Measurements from ENCODE around the gene RNF113B.

Gene RNF113B

DNA sequence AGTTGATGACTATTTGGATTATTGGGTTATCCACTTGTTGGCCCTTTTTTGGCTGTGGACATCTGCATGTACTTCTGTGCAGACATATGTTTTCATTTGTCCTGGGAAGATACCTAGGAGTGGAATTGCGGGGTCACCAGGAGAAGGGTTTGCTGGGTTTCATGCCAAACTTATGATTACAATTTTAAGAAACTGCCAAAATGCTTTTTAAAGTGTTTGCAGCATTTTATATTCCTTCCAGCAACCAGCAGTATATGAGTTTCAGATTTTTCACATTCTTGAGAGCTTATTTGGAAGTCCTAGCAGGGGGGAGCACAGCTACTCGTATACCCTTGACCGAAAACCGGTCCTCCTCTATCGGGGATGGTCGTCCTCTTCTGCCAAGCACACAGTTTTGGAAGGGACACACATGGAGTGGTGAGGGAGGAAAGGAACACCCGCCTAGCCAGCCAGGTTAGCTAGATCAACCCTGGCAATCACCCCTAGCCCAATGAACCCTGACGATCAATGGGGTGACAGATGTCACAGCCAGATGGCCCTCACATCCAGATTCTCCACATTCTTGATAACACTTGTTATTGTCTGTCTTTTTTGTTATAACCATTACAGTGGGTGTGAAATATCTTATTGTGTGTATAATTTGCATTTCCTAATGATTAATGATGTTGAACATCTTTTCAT, 26.7 kb upstream of the RNF113B start:
- Histone ChIP-seq H3K36me3 (ENCODE audit: insufficient read depth, low read depth, low read length) (peaks cover 8% of the 10 kb centered on the region; the same call in 1 of the 2 replicates), H3K27me3 (ENCODE audit: insufficient read depth, low read length) (no peaks in the 10 kb centered on the region), H3K4me1 (ENCODE audit: insufficient read depth, low read length) (peaks cover 40% of the 10 kb centered on the region), H3K27ac (ENCODE audit: low read length) (no peak overlapping the region), H3K4me3 (ENCODE audit: low read length) (no peak overlapping the region), H3K9ac (ENCODE audit: low read depth, low read length) (no peak overlapping the region), H3K9me3 (ENCODE audit: insufficient read depth, low read depth, low read length) (no peaks in the 10 kb centered on the region)

DNA sequence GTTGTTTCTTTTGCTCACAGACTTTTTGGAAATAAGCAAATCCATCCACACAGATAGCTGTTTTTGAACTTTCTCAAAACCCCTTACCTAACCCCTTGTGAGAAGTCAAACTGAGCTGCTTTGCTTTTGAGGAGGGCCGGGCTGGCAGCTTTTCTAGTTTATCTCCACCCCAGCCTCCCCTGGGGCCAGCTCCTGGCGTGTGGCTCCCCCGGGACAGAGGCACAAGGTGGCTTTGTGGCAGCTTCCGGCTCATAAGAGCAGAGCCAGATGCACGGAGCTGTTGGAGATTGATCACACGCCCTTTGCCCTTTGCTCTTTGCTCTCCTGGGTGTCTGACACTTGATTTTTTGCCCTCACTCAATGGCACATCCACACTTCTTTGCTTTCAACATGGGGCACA, 24.9 kb upstream of the RNF113B start:
- Histone ChIP-seq H3K4me3 (ENCODE audit: low read length) (0 out of 2 replicates have a peak overlapping the region, but pooled peaks have one; percentile 65), H3K27me3 (ENCODE audit: insufficient read depth, low read length) (no peaks in the 10 kb centered on the region), H3K4me1 (ENCODE audit: insufficient read depth, low read length) (peaks cover 36% of the 10 kb centered on the region), H3K9me3 (ENCODE audit: insufficient read depth, low read depth, low read length) (no peaks in the 10 kb centered on the region), H3K9ac (ENCODE audit: low read depth, low read length) (no peak overlapping the region), H3K36me3 (ENCODE audit: insufficient read depth, low read depth, low read length) (peaks cover 8% of the 10 kb centered on the region; the same call in 1 of the 2 replicates), H3K27ac (ENCODE audit: low read length) (no peak overlapping the region)

DNA sequence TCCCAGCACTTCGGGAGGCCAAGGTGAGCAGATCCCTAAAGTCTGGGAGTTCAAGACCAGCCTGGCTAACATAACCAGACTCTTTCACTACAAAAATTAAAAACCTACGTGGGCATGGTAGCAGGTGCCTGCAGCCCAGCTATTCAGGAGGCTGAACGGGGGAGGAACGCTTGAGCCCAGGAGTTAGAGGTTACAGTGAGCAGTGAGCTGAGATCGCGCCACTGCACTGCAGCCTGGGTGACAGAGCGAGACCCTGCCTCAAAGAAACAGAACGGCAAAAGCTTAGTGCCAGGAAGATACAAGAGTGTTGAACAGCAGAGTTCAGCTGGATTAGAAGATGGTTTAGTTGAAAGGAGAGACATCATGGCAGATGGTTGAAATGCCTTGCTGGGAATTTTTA, 24.1 kb upstream of the RNF113B start:
- peak overlapping the region; percentile 75 for H3K27ac ChIP-seq (ENCODE audit: low read length)

DNA sequence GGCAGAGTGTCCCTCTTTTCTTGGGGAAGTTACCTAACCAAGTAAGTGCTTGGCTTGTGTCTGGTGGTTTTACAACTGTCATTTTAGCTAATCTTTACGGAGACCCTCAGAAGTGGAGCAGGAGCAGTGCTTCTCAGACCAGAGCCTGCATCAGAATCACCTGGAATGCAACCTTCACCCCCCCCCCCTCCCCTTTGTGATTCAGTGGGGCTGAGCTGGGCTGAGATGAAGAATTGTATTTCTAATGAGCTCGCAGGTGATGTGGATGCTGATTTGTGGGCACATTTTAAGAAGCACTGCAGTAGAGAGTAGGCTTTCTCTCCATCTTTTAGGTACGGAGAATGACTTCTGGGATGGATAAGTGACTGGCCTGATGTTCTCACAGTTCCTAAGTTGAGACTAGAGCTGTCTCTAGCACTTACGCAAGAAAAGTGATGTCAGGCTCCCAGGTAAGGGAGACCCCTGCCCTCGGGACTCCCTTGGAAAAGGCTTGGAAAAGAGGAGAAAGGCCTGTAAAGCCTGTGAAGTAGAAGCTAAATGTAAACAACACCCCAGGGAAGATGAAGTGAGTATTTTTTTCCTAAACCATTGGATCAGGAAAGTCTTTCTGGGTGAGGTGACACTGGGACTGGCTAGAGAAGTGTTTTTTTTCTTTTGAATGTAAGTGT, 23.3 kb upstream of the RNF113B start:
- Histone ChIP-seq H3K27me3 (ENCODE audit: insufficient read depth, low read length) (no peaks in the 10 kb centered on the region), H3K4me3 (ENCODE audit: low read length) (peak overlapping the region; percentile 65), H3K27ac (ENCODE audit: low read length) (peak overlapping the region; percentile 75), H3K36me3 (ENCODE audit: insufficient read depth, low read depth, low read length) (peaks cover 8% of the 10 kb centered on the region; the same call in 1 of the 2 replicates), H3K9me3 (ENCODE audit: insufficient read depth, low read depth, low read length) (no peaks in the 10 kb centered on the region), H3K9ac (ENCODE audit: low read depth, low read length) (peak overlapping the region; percentile 71; the same call in 1 of the 2 replicates), H3K4me1 (ENCODE audit: insufficient read depth, low read length) (peaks cover 41% of the 10 kb centered on the region)

More for the DNA sequence above, 24.1 kb upstream of the RNF113B start:
- H3K27me3 ChIP-seq (ENCODE audit: insufficient read depth, low read length), result no peaks in the 10 kb centered on the region
- H3K4me1 ChIP-seq (ENCODE audit: insufficient read depth, low read length), result peaks cover 38% of the 10 kb centered on the region
- H3K4me3 ChIP-seq (ENCODE audit: low read length), result peak overlapping the region; percentile 65; the same call in 1 of the 2 replicates
- peaks cover 8% of the 10 kb centered on the region; the same call in 1 of the 2 replicates for H3K36me3 ChIP-seq (ENCODE audit: insufficient read depth, low read depth, low read length)
- H3K9me3 ChIP-seq (ENCODE audit: insufficient read depth, low read depth, low read length), result no peaks in the 10 kb centered on the region
- H3K9ac ChIP-seq (ENCODE audit: low read depth, low read length), result peak overlapping the region; percentile 71; the same call in 1 of the 2 replicates

DNA sequence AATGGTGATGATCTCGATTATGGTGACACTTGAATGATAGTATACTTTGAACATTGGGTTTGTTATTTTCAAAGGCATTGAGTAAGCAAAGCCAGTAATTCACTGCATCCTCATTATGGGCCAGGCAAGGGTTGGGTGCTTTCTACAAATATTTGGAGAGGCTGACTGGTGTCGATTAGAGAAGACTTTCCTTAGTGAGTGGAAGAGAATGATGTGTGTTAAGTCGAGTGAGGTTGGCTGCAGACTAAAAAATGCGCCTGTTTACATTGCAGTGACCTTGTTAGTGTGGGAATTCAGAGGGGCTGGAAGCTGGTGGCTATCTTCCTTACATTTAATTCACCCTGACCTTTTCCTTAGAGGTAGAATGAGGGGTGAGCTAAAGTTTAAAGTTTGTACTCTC, 22.4 kb upstream of the RNF113B start:
- H3K27ac ChIP-seq (ENCODE audit: low read length), result peak overlapping the region; percentile 72

DNA sequence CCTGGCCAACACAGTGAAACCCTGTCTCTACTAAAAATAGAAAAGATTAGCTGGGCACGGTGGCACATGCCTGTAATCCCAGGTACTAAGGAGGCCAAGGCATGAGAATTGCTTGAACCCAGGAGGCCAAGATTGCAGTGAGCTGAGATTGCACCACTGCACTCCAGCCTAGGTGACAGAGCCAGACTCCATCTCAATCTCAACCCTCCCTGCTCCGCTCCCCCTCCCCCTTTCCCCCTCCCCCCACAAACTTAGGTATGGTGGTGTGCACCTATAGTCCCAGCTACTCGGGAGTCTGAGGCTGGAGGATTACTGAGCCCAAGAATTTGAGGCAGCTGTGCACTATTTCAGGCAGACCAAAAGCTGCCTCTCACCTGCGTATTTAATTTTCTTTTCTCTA, 21.6 kb upstream of the RNF113B start:
- H3K4me1 ChIP-seq (ENCODE audit: insufficient read depth, low read length), result peaks cover 41% of the 10 kb centered on the region
- H3K9ac ChIP-seq (ENCODE audit: low read depth, low read length), result peak overlapping the region; percentile 71; the same call in 1 of the 2 replicates
- no peaks in the 10 kb centered on the region for H3K36me3 ChIP-seq (ENCODE audit: insufficient read depth, low read depth, low read length)
- H3K4me3 ChIP-seq (ENCODE audit: low read length), result peak overlapping the region; percentile 65; the same call in 1 of the 2 replicates
- H3K27me3 ChIP-seq (ENCODE audit: insufficient read depth, low read length), result no peaks in the 10 kb centered on the region
- H3K9me3 ChIP-seq (ENCODE audit: insufficient read depth, low read depth, low read length), result no peaks in the 10 kb centered on the region
- H3K27ac ChIP-seq (ENCODE audit: low read length), result peak overlapping the region; percentile 72

More for the DNA sequence above, 22.4 kb upstream of the RNF113B start:
- H3K36me3 ChIP-seq (ENCODE audit: insufficient read depth, low read depth, low read length), result peaks cover 6% of the 10 kb centered on the region; the same call in 1 of the 2 replicates
- peak overlapping the region; percentile 65; the same call in 1 of the 2 replicates for H3K4me3 ChIP-seq (ENCODE audit: low read length)
- no peaks in the 10 kb centered on the region for H3K9me3 ChIP-seq (ENCODE audit: insufficient read depth, low read depth, low read length)
- peak overlapping the region; percentile 71; the same call in 1 of the 2 replicates for H3K9ac ChIP-seq (ENCODE audit: low read depth, low read length)
- H3K4me1 ChIP-seq (ENCODE audit: insufficient read depth, low read length), result peaks cover 41% of the 10 kb centered on the region
- no peaks in the 10 kb centered on the region for H3K27me3 ChIP-seq (ENCODE audit: insufficient read depth, low read length)

DNA sequence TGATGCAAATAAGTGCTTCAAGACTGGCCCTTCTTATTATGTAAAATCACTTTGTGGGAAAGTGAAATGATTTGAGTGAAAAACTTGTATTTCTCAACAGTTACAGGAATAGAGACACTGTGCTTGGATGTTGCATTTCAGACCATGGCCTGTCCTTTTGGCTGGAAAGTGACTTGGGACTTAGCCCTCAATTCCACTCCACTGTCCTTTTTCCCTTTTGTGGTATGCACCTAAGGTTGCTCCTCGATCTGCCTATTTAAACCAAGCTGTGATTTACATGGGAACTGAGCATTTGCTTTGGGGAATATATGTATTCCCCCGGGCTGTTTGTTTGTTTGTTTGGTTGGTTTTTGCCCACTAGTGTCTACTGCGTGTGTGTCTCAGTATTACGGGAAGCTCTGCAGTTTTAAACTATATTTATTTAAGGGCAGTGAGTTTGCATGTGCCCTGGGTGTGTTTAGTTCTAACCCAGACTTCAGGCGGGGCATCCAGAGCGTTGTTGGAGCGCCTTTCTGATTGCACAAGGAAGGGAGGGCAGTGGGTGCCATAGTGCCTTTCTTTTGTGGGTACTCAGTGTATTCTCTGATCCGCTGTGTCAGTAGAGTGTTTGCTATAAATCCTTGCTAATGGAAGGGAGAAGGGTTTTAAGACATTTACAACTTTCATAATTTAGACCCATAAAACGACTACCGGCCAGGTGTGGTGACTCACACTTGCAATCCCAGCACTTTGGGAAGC, 18.2 kb upstream of the RNF113B start:
- Histone ChIP-seq H3K36me3 (ENCODE audit: insufficient read depth, low read depth, low read length) (no peaks in the 10 kb centered on the region), H3K27me3 (ENCODE audit: insufficient read depth, low read length) (no peaks in the 10 kb centered on the region)

DNA sequence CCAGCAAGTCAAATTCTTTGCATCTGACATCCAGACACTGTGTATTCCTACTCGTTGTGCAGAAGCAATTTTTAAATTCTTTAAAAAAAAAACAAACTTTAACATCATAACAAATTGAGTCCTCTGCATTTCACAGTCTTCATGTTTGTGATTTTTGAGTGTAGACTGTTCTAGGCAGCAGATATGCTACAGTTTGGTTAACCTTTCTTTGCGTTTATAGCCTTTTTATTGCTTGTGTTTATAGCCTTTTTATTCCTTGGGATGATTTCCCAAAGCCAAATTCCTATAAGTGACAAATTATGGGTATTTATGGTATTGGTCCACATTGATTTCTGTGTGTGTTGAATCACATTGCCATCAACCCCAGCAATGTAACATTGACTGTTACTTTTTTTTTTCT, 14.9 kb upstream of the RNF113B start:
- no peak overlapping the region for H3K27ac ChIP-seq (ENCODE audit: low read length)
- no peak overlapping the region for H3K9ac ChIP-seq (ENCODE audit: low read depth, low read length)
- H3K27me3 ChIP-seq (ENCODE audit: insufficient read depth, low read length), result no peaks in the 10 kb centered on the region
- peaks cover 12% of the 10 kb centered on the region for H3K4me1 ChIP-seq (ENCODE audit: insufficient read depth, low read length)
- no peaks in the 10 kb centered on the region for H3K9me3 ChIP-seq (ENCODE audit: insufficient read depth, low read depth, low read length)
- no peaks in the 10 kb centered on the region for H3K36me3 ChIP-seq (ENCODE audit: insufficient read depth, low read depth, low read length)
- no peak overlapping the region for H3K4me3 ChIP-seq (ENCODE audit: low read length)

More for the DNA sequence above, 18.2 kb upstream of the RNF113B start:
- no peak overlapping the region for H3K27ac ChIP-seq (ENCODE audit: low read length)
- H3K9ac ChIP-seq (ENCODE audit: low read depth, low read length), result no peak overlapping the region
- H3K4me3 ChIP-seq (ENCODE audit: low read length), result no peak overlapping the region
- H3K9me3 ChIP-seq (ENCODE audit: insufficient read depth, low read depth, low read length), result no peaks in the 10 kb centered on the region
- H3K4me1 ChIP-seq (ENCODE audit: insufficient read depth, low read length), result peaks cover 20% of the 10 kb centered on the region

DNA sequence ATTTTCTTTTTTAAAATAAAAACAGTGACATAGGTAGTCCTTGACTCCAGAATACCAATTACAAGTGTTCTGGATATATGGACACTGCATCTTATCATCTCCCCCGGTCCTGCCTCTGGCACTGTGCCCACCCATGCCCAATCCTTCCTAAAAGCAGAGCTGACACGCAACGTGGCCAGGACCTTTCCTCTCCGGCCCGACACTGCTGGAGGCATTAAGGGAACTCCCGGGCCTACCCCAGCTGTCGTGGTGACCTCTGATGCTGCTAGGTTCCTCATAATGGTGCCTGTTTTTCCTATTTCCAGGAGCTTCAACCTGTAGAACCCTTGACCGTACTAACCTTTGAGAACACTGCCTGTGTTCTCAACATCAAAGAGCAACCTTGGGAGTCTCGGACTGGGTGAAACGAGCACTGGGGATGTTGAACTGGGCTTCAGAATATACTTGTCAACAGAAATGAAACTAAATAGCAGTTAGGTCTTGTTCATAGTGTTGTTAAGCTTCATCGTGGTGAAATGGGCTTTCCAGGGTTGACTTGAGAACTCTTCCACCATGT, 13.9 kb upstream of the RNF113B start:
- H3K27ac ChIP-seq (ENCODE audit: low read length), result no peak overlapping the region
- no peak overlapping the region for H3K9ac ChIP-seq (ENCODE audit: low read depth, low read length)
- peaks cover 5% of the 10 kb centered on the region for H3K4me1 ChIP-seq (ENCODE audit: insufficient read depth, low read length)
- no peaks in the 10 kb centered on the region for H3K9me3 ChIP-seq (ENCODE audit: insufficient read depth, low read depth, low read length)
- H3K4me3 ChIP-seq (ENCODE audit: low read length), result no peak overlapping the region
- no peaks in the 10 kb centered on the region for H3K36me3 ChIP-seq (ENCODE audit: insufficient read depth, low read depth, low read length)
- no peaks in the 10 kb centered on the region for H3K27me3 ChIP-seq (ENCODE audit: insufficient read depth, low read length)

DNA sequence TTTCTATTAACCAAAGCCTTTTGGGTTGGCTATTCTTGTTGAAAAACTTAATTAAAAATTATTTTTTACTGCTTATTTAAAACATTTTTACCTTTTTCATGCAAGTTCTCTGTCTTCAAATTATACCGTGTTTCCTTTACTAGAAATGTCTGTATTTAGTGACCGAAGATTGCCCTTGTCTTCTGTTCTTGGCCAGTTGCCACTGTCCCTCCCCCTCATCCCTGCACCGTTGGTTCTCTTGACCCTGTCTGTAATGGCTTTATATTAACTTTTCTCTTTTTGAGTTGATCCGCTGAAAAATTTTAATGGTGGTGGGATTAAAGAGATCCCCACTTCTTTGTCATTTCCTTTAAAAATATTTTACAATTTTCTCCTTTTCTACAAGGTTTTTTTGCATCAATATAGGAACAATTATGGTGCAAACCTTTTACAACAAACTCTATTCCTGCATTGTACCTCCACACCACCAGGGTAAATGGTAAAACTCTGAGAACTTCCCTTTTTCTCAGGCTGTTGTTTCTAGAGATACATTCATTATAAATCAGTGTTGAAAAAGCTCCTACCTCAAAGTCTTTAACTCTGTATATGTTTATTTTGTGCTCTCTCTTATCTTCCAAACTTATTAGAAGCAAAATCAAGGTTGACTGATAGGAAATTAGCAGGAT, 12.9 kb upstream of the RNF113B start:
- H3K9ac ChIP-seq (ENCODE audit: low read depth, low read length), result no peak overlapping the region
- no peaks in the 10 kb centered on the region for H3K9me3 ChIP-seq (ENCODE audit: insufficient read depth, low read depth, low read length)

More for the DNA sequence above, 12.9 kb upstream of the RNF113B start:
- Histone ChIP-seq H3K36me3 (ENCODE audit: insufficient read depth, low read depth, low read length) (no peaks in the 10 kb centered on the region), H3K4me3 (ENCODE audit: low read length) (no peak overlapping the region), H3K4me1 (ENCODE audit: insufficient read depth, low read length) (peaks cover 5% of the 10 kb centered on the region), H3K27ac (ENCODE audit: low read length) (no peak overlapping the region), H3K27me3 (ENCODE audit: insufficient read depth, low read length) (no peaks in the 10 kb centered on the region)
